Measurements from ENCODE around the gene ACSF3.
"Not testable (repeated sequence)": the region's sequence is repeated elsewhere in the genome, so short reads cannot be mapped to it uniquely, and the experiment has no call there.

The ACSF3 gene

GRCh38 chr16:89175280-89176146 is 81.9 kb downstream of the ACSF3 start:
- DNase-seq (ENCODE audit: low read depth) = no peak

- no peak for DNase-seq (ENCODE audit: low read depth)
Observed at GRCh38 chr16:89176147-89176690, 82.6 kb downstream of the ACSF3 start.

GRCh38 chr16:89176717-89177116 is 83.1 kb downstream of the ACSF3 start:
- DNase-seq (ENCODE audit: low read depth) = no peak

- no peak for DNase-seq (ENCODE audit: low read depth)
Observed at GRCh38 chr16:89177501-89177900, 83.8 kb downstream of the ACSF3 start.

- no peak for DNase-seq (ENCODE audit: low read depth)
Observed at GRCh38 chr16:89178453-89179147, 84.9 kb downstream of the ACSF3 start.

GRCh38 chr16:89179148-89179484 is 85.5 kb downstream of the ACSF3 start:
- DNase-seq (ENCODE audit: low read depth) = no peak

- DNase-seq (ENCODE audit: low read depth) = no peak
Observed at GRCh38 chr16:89179656-89180315, 86.1 kb downstream of the ACSF3 start.

GRCh38 chr16:89183463-89183862 is 89.8 kb downstream of the ACSF3 start:
- DNase-seq (ENCODE audit: low read depth) = no peak

GRCh38 chr16:89183975-89184676 is 90.5 kb downstream of the ACSF3 start:
- no peak for DNase-seq (ENCODE audit: low read depth)

GRCh38 chr16:89184677-89184932 is 91.0 kb downstream of the ACSF3 start:
- DNase-seq (ENCODE audit: low read depth) = no peak

- no peak for DNase-seq (ENCODE audit: low read depth)
Observed at GRCh38 chr16:89184933-89185794, 91.5 kb downstream of the ACSF3 start.

GRCh38 chr16:89185887-89186592 is 92.4 kb downstream of the ACSF3 start:
- not testable (repeated sequence) for DNase-seq (ENCODE audit: low read depth)

GRCh38 chr16:89186593-89187031 is 93.0 kb downstream of the ACSF3 start:
- DNase-seq (ENCODE audit: low read depth) = not testable (repeated sequence)

GRCh38 chr16:89187032-89187769 is 93.5 kb downstream of the ACSF3 start:
- DNase-seq (ENCODE audit: low read depth) = no peak

- DNase-seq (ENCODE audit: low read depth) = no peak
Observed at GRCh38 chr16:89187770-89188392, 94.2 kb downstream of the ACSF3 start.

GRCh38 chr16:89188471-89189357 is 95.1 kb downstream of the ACSF3 start:
- DNase-seq (ENCODE audit: low read depth) = not testable (repeated sequence)

- no peak for DNase-seq (ENCODE audit: low read depth)
Observed at GRCh38 chr16:89189358-89190025, 95.8 kb downstream of the ACSF3 start.

Data from activated gamma-delta T cell treated with anti-CD3 and anti-CD28 coated beads, Interleukin-2, amount 50 U/mL, for 16 hours (primary cell).